22Rv1 (cell line): Measurements from ENCODE around the gene MED27.

Experiments used
- H3K27ac ChIP-seq: fragments of 450-650 bp; 2 replicates; pipeline ENCODE4 v1.5.1; 2017
- CTCF ChIP-seq: fragments of 450-650 bp; IDR thresholded peaks from 2 replicates; pipeline ENCODE4 v1.5.1; 2017; ENCODE audit warnings: mild to moderate bottlenecking
- ZFX ChIP-seq: fragments of 450-650 bp; IDR thresholded peaks from 2 replicates; pipeline ENCODE4 v1.6.1; 2017; ENCODE audit warnings: antibody characterized with exemption, borderline replicate concordance

The MED27 gene

GRCh38 chr9:131860430-131860829, 219.2 kb downstream of the MED27 start:
- H3K27ac ChIP-seq: no peak overlapping the region
- TF ChIP-seq CTCF: no peak
- no peak for TF ChIP-seq ZFX

- TF ChIP-seq CTCF (no peak), ZFX (no peak)
- H3K27ac ChIP-seq: no peak overlapping the region
Measured at GRCh38 chr9:131858147-131858546, 221.5 kb downstream of the MED27 start.

- no peak for TF ChIP-seq ZFX
- no peak for TF ChIP-seq CTCF
- no peak overlapping the region for H3K27ac ChIP-seq
Measured at GRCh38 chr9:131856105-131856504, 223.6 kb downstream of the MED27 start.

- TF ChIP-seq CTCF (no peak), ZFX (no peak)
- no peak overlapping the region for H3K27ac ChIP-seq
Measured at GRCh38 chr9:131854896-131855613, 224.6 kb downstream of the MED27 start.

GRCh38 chr9:131854334-131854733, 225.3 kb downstream of the MED27 start:
- no peak overlapping the region for H3K27ac ChIP-seq
- TF ChIP-seq CTCF (no peak), ZFX (no peak)

- no peak overlapping the region for H3K27ac ChIP-seq
- TF ChIP-seq CTCF (no peak), ZFX (no peak)
Measured at GRCh38 chr9:131853434-131853833, 226.2 kb downstream of the MED27 start.

GRCh38 chr9:131851414-131851813, 228.3 kb downstream of the MED27 start:
- H3K27ac ChIP-seq: no peak overlapping the region
- TF ChIP-seq ZFX (no peak), CTCF (no peak)
